ENCODE measurements around the gene CERS1. TPM values are rescaled to one million over a fixed set of nuclear protein-coding genes. Genes with fewer than 3 reads are reported as not detected.
A peak's percentile ranks its signal among the peaks of the same experiment; 100 is the strongest.

The CERS1 gene
- total RNA-seq, 1 experiment from 2014 or later = 13.1 TPM

DNA sequence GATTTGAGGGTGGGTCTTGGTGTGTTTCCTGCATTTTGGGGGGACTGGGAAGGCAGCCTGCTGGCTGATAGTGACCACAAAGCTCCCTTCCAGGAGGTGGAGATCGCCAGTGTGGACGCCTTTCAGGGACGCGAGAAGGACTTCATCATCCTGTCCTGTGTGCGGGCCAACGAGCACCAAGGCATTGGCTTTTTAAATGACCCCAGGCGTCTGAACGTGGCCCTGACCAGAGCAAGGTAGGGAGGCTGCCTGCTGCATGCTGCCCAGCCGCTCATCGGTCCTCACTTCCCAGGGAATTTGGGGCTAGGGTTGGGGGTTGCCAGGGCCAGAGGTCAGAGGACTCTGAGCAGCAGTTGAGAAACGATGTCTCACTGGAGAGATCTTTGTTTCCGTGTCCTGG, 34.0 kb downstream of the CERS1 start:
- DNase-seq (ENCODE audit: low spot score) = no peak
- in situ Hi-C loops (cut with HindIII; ENCODE audit: low sequenced_read_pairs) = no loop called here

DNA sequence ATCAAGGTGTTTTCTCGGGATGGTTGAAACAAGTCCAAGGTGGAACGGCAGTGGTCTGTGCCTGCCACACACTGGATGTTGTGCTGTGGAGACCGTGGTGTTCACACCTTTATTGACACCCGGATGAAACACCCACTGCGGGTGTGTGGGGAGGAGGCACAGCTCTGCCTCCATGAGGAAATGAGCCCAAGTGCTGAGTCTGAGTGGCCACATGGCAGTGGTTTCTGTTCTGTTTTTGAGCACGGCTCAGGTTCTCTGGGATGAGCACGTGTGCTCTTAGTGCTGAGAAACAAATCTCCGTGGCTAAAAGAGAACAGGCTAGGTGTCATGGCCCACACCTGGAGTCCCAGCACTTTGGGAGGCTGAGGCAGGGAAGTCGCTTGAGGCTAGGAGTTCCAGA, 34.7 kb downstream of the CERS1 start:
- in situ Hi-C loops (cut with HindIII; ENCODE audit: low sequenced_read_pairs) = no loop called here
- no peak for DNase-seq (ENCODE audit: low spot score)

DNA sequence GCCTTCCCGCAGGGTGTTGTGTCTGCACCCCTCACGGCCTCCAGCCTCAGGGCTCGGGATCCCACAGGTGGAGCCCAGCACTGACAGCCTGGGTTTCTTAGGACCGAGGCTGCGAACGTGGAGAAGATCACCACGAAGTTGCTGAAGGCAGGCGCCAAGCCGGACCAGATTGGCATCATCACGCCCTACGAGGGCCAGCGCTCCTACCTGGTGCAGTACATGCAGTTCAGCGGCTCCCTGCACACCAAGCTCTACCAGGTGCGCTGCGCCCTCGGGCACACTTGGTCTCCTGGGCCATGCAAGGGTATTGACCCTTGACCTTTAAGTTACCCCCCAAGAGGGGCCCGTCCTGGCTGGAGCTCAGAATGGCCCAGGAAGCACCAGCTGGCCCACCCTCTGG, 35.2 kb downstream of the CERS1 start:
- in situ Hi-C loops (cut with HindIII; ENCODE audit: low sequenced_read_pairs) = no loop called here
- no peak for DNase-seq (ENCODE audit: low spot score)

DNA sequence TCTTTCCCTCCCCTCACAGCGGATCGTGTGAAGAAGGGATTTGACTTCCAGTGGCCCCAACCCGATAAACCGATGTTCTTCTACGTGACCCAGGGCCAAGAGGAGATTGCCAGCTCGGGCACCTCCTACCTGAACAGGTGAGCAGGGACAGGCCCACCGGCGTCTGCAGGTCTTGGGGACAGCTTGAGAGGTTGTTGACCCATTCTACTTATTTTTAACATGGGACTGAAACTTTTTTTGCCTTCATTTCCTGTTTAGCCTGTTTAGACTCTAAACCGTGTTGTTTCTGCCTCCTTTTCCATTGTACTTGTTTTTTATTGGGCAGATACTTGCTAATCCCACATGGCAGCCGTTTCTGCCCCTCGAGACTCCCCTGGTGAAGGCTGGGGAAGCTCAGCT, 35.7 kb downstream of the CERS1 start:
- in situ Hi-C loops (cut with HindIII; ENCODE audit: low sequenced_read_pairs) = no loop called here
- no peak for DNase-seq (ENCODE audit: low spot score)

DNA sequence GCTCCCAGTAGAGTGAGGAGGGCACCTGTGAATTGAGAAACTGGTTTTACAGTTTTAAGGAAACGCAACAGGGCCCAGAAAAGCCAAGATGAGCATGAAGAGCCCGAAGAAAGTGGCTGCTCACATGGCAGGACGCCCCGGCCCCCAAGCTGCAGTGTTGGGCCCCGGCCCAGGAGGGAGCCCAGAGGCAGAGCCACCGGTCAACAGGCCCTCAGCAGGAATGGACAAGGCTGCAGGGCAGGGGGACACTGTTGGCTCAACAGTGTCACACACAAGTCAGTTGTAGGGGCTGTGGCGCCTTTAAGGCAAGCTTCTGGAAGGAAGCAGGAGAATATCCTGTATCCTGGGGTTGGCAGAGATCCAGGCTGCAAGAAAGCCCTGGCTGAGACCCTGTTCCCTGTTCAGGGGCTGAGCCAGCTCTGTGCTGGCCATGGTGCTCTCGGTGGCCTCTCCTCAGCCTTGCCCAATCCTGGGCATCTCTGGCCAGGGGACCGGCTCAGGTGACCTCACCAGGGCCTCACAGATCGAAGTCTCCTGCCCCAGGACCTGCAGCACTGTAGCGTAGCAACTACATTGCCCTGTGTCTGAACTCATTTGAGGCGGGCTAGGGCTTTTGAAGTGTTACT, 36.2 kb downstream of the CERS1 start:
- peak; percentile 76 for DNase-seq (ENCODE audit: low spot score)
- in situ Hi-C loops (cut with HindIII; ENCODE audit: low sequenced_read_pairs) = no loop called here

DNA sequence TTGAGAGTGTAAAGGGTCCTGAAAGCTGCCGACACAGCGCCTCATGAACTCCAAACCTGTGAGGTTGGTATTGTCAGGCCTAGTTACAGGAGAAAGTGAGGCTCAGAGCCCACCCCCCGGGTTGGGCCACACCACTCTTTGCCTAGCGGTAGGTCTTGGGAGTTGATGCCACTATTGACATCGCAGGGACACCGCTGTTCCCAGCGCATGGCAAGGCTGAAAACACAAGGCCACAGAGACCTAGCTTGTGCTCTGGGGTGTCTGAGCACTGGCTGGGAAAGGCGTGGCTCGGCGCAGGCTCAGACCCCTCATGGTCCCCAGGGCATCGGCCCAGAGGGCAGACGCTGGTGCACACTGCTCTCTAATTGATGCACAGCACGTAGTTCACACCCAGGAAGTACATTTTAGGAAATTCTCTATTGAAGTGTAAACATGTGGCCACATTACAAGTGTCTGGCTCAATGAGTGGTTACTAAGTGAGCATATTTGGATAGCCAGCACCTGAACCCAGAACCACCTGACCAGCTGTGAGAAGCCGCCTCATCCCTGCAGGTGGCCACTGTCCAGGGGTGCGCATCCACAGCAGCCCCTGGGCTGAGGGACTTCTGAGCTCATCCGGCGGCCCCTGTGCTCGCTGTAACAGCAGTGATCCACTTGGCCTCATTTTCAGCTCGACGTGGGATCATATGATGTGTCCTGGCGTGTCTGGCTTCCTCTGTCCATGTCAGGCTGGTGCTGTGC, 36.9 kb downstream of the CERS1 start:
- in situ Hi-C loops (cut with HindIII; ENCODE audit: low sequenced_read_pairs) = no loop called here
- DNase-seq (ENCODE audit: low spot score) = no peak

DNA sequence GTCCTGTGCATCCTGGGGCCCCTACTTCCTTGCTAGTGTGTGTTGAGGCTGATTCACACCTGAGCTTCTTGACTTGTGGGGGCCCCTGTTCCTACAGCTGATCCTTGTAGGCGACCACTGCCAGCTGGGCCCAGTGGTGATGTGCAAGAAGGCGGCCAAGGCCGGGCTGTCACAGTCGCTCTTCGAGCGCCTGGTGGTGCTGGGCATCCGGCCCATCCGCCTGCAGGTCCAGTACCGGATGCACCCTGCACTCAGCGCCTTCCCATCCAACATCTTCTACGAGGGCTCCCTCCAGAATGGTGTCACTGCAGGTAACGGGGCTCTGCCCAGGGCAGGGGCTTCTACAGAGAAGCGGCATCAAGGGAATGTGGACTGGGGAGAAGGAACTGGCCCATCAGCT, 38.7 kb downstream of the CERS1 start:
- no peak for DNase-seq (ENCODE audit: low spot score)
- in situ Hi-C loops (cut with HindIII; ENCODE audit: low sequenced_read_pairs) = no loop called here

DNA sequence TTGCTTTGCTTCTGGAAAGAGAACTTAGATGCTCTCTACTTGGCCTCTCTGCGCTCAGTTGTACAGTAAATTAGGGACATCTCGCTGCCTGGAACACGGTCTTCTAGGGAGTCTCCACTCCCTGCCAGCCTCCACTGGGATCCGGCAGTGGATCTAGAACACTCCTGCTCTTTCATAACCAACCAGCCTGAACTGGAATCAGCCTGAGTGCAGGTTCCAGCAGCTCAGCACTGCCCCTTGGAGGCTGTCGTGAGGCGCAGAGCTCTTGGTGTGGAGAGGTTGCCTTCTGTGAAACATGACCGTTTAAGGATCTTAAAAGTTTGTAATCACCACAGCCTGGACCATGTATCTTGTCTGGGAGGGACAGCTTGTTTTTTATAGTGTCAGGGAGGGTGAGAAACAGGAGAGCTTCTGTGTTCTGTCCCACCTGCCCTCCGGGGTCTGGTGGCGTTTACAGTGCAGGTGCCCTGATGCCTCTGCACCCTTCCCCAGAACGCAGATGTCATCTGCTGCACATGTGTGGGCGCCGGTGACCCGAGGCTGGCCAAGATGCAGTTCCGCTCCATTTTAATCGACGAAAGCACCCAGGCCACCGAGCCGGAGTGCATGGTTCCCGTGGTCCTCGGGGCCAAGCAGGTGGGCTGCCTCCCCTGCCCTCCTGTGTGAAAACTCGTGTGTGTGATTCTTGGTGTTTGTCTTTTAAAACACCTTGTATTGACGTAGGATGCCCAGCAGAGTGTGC, 39.4 kb downstream of the CERS1 start:
- peak; percentile 93 for DNase-seq (ENCODE audit: low spot score)
- in situ Hi-C loops (cut with HindIII; ENCODE audit: low sequenced_read_pairs) = no loop called here

DNA sequence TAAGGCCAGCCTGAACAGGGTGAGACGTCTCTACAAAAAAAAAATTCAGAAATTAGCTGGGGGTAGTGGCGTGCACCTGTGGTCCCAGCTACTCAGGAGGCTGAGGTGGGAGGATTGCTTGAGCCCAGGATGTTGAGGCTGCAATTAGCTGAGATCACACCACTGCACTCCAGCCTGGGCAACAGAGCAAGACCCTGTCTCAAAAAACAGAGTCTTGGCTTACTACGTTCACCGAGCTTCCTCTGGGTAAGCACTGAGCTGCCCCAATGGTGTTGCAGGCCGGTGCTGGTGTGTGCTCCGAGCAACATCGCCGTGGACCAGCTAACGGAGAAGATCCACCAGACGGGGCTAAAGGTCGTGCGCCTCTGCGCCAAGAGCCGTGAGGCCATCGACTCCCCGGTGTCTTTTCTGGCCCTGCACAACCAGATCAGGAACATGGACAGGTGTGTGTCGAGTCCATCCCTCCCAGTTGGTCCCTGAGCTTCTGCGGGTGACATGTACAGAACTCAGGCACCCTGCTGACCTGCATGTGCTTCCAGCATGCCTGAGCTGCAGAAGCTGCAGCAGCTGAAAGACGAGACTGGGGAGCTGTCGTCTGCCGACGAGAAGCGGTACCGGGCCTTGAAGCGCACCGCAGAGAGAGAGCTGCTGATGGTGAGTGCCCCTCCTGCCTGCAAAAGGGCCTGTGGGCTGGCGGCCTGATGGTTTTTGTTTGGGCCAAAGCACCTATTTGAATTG, 40.1 kb downstream of the CERS1 start:
- in situ Hi-C loops (cut with HindIII; ENCODE audit: low sequenced_read_pairs) = no loop called here
- no peak for DNase-seq (ENCODE audit: low spot score)

DNA sequence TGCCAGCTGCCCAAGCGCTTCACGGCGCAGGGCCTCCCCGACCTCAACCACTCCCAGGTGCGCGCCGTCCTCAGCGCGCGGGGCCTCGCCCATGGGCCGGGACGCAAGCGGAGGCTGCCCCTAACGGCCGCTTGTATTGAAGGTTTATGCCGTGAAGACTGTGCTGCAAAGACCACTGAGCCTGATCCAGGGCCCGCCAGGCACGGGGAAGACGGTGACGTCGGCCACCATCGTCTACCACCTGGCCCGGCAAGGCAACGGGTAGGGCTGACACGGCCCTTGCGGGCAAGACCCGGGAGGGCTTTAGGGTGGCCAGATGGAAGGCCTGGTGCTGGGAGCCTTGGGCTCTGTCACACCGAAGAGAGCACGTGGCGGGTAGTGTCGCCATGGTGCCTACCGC, 41.0 kb downstream of the CERS1 start:
- in situ Hi-C loops (cut with HindIII; ENCODE audit: low sequenced_read_pairs) = no loop called here
- DNase-seq (ENCODE audit: low spot score) = no peak

DNA sequence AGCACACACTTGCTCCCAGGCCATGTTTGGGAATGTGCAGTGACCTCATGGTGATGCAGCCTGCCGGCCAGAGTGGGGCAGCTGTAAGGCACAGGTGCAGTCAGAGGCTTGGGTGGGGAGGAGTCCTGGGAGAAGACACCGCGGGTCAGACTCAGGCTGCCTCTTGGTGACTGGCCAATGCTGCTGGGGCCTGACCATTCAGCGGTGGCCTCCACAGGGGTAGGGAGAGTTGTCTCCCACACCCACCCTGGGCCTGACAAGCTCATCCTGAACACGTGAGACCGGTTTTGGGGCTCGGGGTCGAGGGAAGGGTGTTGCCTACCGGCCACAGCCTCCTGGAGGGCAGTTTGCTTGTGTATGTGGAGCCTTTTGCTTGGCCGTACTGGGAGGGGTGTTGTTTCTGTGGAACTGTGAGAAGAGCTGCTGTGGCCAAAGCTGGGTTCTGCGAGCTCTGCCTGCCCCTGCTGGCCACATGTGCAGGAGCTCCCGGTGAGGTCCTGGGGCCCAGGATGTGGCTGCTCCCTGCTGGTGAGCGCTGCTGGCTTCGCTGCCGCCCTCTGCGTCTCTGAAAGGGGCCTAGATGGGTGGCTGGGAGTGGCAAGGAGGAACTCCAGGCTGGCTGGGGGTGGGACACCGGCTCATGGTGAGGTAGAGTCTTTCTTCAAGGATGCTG, 42.1 kb downstream of the CERS1 start:
- in situ Hi-C loops (cut with HindIII; ENCODE audit: low sequenced_read_pairs) = no loop called here
- DNase-seq (ENCODE audit: low spot score) = no peak

DNA sequence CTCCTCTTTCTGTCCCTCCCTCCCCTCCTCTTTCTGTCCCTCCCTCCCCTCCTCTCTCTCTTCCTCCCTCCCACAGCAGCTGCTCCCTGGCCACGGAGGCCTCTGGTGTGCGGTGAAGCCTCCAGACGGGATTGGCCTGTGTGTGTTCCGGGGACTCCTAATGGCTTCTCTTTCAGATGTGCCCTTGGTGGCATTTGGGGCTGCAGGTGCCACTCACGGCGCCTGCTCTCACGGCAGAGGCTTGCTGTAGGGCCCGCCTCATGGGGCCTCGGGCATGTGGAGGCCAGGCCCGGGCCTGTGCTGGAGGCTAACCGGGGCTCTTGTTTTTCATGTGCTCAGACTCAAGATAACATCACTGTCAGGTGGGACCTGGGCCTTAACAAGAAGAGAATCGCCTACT, 43.3 kb downstream of the CERS1 start:
- DNase-seq (ENCODE audit: low spot score) = no peak
- in situ Hi-C loops (cut with HindIII; ENCODE audit: low sequenced_read_pairs) = no loop called here

DNA sequence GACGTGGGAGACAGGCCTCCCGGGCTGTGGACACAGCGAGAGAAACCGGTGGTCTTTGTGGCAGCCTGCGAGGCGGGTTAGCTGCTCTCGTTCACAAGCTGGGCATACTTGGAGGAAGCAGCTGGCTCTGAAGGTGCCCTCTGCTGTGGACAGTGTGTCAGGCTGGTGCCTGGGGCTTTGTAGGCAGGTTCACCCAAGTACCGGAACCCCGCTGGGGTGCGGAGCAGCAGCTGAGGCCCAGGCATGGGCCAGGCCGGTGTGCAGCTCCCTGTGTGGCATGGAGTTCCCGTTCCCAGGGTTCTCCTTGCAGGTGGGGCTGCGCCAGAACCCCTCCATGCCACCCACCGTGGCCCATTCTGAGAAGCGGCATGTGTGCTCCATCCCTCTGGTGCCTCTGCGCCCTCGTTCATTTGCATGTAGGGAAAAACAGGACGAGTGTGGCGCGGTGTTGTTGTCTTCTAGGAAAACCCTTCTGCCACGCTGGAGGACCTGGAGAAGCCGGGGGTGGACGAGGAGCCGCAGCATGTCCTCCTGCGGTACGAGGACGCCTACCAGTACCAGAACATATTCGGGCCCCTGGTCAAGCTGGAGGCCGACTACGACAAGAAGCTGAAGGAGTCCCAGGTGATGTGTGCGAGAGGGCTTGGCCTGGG, 44.2 kb downstream of the CERS1 start:
- in situ Hi-C loops (cut with HindIII; ENCODE audit: low sequenced_read_pairs) = no loop called here
- DNase-seq (ENCODE audit: low spot score) = no peak

DNA sequence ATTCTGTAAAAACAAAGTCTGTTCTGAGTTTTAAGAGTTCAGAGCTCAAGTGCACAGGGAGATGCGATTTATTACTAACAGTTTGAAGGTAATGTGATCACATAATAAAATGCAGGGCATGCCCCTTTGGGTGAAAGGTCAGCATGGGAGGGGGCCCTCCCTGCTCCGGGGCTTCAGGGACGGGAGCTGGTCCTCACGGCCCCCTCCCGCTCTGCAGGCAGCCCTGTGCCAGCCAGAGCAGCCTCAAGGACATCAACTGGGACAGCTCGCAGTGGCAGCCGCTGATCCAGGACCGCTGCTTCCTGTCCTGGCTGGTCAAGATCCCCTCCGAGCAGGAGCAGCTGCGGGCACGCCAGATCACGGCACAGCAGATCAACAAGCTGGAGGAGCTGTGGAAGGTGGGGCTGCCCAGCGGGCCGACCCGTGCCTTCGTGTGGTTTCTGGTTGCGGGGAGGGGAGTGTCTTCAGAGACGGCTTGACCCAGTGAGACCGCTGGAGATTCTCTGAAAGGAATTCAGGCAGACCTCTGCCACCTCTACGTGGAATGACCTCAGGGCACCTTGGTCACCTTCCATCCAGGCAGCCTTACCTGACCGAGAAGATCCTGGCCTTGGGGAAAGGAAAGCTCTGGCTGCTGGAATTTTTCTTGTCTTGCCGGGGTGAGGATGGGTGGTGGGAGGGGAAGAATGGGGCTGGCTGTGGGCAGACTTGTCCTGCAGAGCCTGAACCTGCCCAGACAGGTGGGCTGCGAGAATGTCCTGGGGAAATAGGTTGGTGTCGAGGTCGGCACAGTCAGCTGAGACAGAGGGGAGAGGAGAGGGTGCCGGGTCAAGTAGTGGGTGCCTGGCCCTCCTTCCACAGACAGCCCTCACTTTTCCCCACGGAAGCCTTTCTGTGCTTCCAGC, 45.2 kb downstream of the CERS1 start:
- in situ Hi-C loops (cut with HindIII; ENCODE audit: low sequenced_read_pairs) = no loop called here
- no peak for DNase-seq (ENCODE audit: low spot score)

DNA sequence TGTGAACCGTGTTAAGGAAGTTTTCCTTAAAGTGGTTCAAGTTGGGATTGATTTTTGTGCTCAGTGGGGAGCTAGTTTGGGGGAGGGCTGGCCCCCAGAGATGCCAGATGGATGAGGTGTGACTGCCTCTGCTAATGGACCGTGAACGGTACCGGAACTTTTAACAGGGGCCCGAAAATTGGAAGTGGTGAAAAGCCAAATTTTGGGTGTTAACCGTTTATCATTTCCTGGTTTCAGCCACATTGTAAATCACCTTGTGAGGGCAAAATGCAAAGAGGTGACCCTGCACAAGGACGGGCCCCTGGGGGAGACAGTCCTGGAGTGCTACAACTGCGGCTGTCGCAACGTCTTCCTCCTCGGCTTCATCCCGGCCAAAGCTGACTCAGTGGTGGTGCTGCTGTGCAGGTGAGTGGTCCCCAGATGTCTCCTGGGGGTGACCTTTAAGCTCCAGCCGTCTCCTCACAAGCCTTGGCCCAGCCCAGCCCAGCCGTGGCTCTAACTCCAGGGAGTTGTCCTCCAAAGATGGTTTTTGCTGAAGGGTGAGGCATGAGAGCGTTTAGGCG, 46.0 kb downstream of the CERS1 start:
- in situ Hi-C loops (cut with HindIII; ENCODE audit: low sequenced_read_pairs) = no loop called here

DNA sequence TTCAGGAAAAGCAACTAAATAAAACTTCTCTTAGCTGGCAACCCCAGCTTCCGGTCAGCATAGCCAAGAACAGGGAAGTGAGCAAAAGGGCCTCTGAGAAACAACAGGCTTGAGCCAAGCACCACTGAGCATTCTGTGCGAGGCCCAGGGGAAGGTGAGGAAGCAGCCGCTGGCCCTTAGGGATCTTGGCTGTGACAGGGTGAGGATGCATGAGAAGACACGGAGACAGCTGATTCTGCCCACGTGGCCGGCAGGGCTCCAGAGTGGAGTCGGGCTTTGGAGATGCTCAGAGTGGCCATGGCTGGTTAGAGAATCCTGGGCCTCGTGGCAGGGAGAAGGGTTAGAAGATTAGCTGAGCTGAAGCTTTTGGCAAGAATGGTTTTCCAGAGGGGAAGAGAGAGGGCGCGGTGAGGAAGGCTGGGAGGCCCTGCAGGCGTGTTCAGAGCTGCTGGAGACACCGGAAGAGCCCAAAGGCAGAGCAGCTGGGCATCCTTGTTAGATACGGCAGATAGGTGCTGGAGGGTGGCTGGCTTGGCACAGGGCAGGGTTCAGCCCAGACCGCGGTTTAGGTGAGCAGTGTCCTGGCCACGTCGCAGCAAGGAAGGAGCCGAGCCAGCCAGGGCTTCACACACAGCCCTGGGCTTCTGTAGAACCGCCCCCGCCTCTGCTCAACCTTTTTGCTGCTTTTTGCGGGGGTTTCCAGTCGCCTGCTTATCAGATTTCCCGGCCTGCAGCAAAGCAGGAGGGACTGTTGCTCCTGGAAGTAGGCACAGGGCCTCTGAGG, 46.9 kb downstream of the CERS1 start:
- in situ Hi-C loops (cut with HindIII; ENCODE audit: low sequenced_read_pairs) = no loop called here
- peak; percentile 56 for DNase-seq (ENCODE audit: low spot score)

More for the DNA sequence above, 46.0 kb downstream of the CERS1 start:
- DNase-seq (ENCODE audit: low spot score) = no peak

All from G401 (cell line).